SU-DHL-6 (cell line): Measurements from ENCODE around the gene SRI.

Source experiments
- CTCF ChIP-seq: fragments of 200-600 bp; sonication (generic); IDR thresholded peaks from one replicate; pipeline ENCODE4 v1.5.1; 2017; ENCODE audit warnings: antibody characterized with exemption, mild to moderate bottlenecking, low read length, moderate library complexity; ENCODE audit not compliant: insufficient read depth, poor library complexity, severe bottlenecking
- EZH2phosphoT487 ChIP-seq: fragments of 200-600 bp; sonication (generic), shearing (Covaris generic); conservative IDR thresholded peaks from 2 replicates; pipeline ENCODE4 v1.6.1; 2018; ENCODE audit warnings: mild to moderate bottlenecking, antibody characterized with exemption, low read length, moderate library complexity, mixed read lengths

- TF ChIP-seq CTCF (no peak), EZH2phosphoT487 (no peak)
Measured at GRCh38 chr7:88156356-88156755, 63.5 kb downstream of the SRI start.
